GM12875 (cell line): ENCODE data around the gene PACSIN2.

ENCODE experiments used
- H3K4me3 ChIP-seq: one replicate; pipeline ENCODE4 v1.5.1; 2011; ENCODE audit warnings: low read depth, low read length, control low read depth
- TF ChIP-seq, protein P1 (sequence below): IDR thresholded peaks from 2 replicates; pipeline ENCODE4 v1.5.1; 2011; ENCODE audit warnings: low read depth, mild to moderate bottlenecking, control low read depth, inconsistent platforms, low read length, moderate library complexity, borderline replicate concordance; ENCODE audit not compliant: insufficient read depth

PACSIN2 gene

GRCh38 chr22:42878561-42879305 is 136.2 kb downstream of the PACSIN2 start:
- H3K4me3 ChIP-seq: no peak overlapping the region
- TF ChIP-seq, protein P1, sequence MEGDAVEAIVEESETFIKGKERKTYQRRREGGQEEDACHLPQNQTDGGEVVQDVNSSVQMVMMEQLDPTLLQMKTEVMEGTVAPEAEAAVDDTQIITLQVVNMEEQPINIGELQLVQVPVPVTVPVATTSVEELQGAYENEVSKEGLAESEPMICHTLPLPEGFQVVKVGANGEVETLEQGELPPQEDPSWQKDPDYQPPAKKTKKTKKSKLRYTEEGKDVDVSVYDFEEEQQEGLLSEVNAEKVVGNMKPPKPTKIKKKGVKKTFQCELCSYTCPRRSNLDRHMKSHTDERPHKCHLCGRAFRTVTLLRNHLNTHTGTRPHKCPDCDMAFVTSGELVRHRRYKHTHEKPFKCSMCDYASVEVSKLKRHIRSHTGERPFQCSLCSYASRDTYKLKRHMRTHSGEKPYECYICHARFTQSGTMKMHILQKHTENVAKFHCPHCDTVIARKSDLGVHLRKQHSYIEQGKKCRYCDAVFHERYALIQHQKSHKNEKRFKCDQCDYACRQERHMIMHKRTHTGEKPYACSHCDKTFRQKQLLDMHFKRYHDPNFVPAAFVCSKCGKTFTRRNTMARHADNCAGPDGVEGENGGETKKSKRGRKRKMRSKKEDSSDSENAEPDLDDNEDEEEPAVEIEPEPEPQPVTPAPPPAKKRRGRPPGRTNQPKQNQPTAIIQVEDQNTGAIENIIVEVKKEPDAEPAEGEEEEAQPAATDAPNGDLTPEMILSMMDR: no peak

DNA sequence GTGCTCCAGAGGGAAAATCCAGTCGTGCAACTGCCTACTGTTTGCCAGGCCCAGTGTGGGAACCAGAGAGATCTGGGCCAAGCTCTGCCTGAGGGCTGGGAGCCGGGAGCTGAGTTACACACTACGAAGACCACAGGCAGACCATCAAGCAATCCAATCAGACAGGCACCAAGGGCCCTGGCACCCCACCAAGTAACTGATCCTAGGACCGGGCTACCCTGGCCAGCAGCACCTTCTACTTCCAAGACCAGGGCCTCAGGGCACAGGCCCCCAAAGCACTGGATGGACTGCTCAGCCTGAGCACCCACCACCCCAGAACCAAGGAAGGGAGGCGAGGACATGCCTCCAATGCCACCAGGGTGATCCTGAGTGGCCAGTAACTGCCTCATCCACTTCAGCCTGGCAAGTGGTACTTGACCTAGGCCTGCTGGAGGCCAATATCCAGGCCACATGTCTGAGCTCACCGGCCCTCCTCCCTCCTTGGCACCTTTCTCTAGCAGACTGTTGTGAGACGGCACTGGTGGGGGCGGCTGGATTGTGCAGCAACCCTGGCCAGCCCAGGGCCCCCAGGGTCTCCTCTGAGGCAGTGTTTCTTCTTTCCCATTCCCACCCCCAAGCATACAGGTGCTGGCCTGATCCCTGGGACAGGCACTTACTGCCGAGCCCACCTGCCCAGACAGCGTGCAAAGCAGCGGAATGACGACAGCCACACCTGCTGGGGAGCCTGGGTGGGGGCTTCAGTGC is 137.2 kb downstream of the PACSIN2 start:
- TF ChIP-seq, protein P1: no peak
- no peak overlapping the region for H3K4me3 ChIP-seq

DNA sequence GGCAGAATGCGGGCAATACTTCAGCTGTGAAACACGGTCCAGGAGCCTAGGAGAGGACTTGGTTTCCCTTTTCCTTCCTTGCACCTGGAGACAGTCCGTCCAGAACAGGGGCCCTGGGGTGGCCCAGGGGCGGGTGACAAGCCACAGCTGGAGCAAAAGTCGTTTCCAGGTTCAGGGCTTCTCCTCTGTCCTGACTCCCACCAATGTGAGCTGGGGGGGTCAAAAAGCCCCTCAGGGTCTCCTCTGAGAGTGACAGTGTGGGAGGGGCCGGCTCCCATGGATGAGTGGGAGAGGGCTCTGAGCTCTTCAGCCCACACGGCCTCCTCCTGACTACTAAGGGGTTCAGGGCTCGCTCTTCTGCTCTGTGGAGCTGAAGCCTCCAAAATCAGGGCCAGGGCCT is 137.8 kb downstream of the PACSIN2 start:
- TF ChIP-seq, protein P1: no peak

GRCh38 chr22:42876041-42876440 is 138.9 kb downstream of the PACSIN2 start:
- no peak overlapping the region for H3K4me3 ChIP-seq
- TF ChIP-seq, protein P1: no peak

More for the DNA sequence above, 137.8 kb downstream of the PACSIN2 start:
- no peak overlapping the region for H3K4me3 ChIP-seq

DNA sequence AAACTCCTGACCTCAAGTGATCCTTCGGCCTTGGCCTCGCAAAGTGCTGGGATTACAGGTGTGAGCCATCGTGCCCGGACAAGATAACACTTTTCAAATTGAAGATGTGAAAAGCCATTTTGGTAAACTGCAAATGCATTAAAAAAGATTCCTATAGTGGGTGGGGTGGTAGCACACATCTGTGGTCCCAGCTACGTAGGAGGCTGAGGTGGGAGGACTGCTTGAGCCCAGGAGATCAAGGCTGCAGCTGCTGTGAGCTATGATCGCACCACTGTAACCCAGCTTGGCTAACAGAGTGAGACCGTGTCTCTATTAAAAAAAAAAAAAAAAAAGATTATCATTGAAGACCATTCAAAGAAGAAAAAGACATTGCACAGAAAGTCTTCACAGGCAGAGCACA is 140.9 kb downstream of the PACSIN2 start:
- TF ChIP-seq, protein P1: no peak
- H3K4me3 ChIP-seq: no peak overlapping the region

DNA sequence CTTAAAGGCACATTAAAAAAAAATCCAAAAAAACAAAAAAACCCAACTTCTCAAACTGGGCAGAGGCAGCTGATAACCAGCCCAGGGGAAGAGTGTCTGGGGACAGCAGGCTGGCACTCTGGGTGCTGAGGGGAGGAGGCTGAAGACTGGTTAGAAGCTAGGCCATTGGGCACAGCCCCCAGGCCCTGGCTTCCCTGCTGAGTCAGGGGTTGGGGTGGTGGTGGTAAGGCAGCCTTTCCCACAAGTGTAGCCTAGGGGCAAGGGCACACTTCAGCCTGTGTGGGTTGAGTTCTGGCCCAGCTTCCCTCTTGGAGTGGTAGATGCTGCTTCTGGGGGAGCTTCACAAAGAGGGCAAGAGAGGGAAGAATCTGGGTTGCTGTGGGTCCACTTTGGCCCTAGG is 141.6 kb downstream of the PACSIN2 start:
- TF ChIP-seq, protein P1: no peak
- H3K4me3 ChIP-seq: no peak overlapping the region

GRCh38 chr22:42872821-42873220 is 142.1 kb downstream of the PACSIN2 start:
- H3K4me3 ChIP-seq: no peak overlapping the region
- TF ChIP-seq, protein P1: no peak
